GM12878 (cell line): ENCODE data around the gene MRPL37. TPM values are rescaled to one million over a fixed set of nuclear protein-coding genes. Genes with fewer than 3 reads are reported as not detected.

ENCODE experiments used
- ATAC-seq: fragments of 200-7000 bp; cut with Tn5 transposase; 3 replicates; pipeline ENCODE4 v1.9.1; 2020; ENCODE audit warnings: mild to moderate bottlenecking, moderate library complexity
- BruUV-seq: library from RNA; stranded (reverse); fragments of 400-500 nt; replicated peaks from 2 replicates; lab custom pipeline; 2021; lab: Mats Ljungman, UMichigan
- CTCF ChIA-PET: fragments of 300-600 bp; sonication (Branson Sonifier 250); formaldehyde crosslinking; extraction: SDS; loops from one replicate; lab custom pipeline; 2021; ENCODE audit warnings: inconsistent platforms; lab: Yijun Ruan, JAX
- POLR2A ChIA-PET: fragments of 350-600 bp; formaldehyde crosslinking; extraction: SDS; loops from one replicate; lab custom pipeline; 2021; ENCODE audit warnings: inconsistent platforms; lab: Charles Lee
- RAD21 ChIA-PET: fragments of 300-600 bp; sonication (Branson Sonifier 250); formaldehyde crosslinking; loops from one replicate; lab custom pipeline; 2023; ENCODE audit warnings: antibody characterized with exemption; ENCODE audit not compliant: unreplicated experiment; lab: Charles Lee
- SMC1A ChIA-PET: fragments of 300-600 bp; sonication (Branson Sonifier 250); formaldehyde crosslinking; loops from one replicate; lab custom pipeline; 2023; ENCODE audit not compliant: unreplicated experiment, uncharacterized antibody; lab: Charles Lee
- DNase-seq: peaks from one replicate; pipeline ENCODE4 v3.0.0-alpha.2; 2011; ENCODE audit warnings: low read depth, low spot score
- FAIRE-seq: peaks from 3 replicates; lab custom pipeline; 2011; peaks lifted over from hg19 to GRCh38; lab: Jason Lieb, UNC
- H2AFZ ChIP-seq: 2 replicates; pipeline ENCODE4 v1.6.0; 2011; ENCODE audit warnings: low read depth, low read length, control low read depth; ENCODE audit not compliant: control insufficient read depth
- H3K27ac ChIP-seq: 2 replicates; pipeline ENCODE4 v1.5.1; 2011; ENCODE audit warnings: control low read depth; ENCODE audit not compliant: control insufficient read depth, insufficient read depth
- H3K27me3 ChIP-seq, 2 experiments: replicated peaks in 1 of 2; 2 replicates each; pipeline versions ENCODE4 v1.6.0 to v1.6.1; 2011; ENCODE audit warnings: low read length in 1 of 2; ENCODE audit not compliant: control insufficient read depth in 2 of 2, insufficient read depth in 2 of 2
- H3K36me3 ChIP-seq, 2 experiments: 2 replicates each; pipeline ENCODE4 v1.5.1; 2011; ENCODE audit warnings: low read length in 1 of 2; ENCODE audit not compliant: control insufficient read depth in 2 of 2, insufficient read depth in 2 of 2
- H3K4me1 ChIP-seq: 2 replicates; pipeline ENCODE4 v1.6.1; 2011; ENCODE audit warnings: mild to moderate bottlenecking, low read length, moderate library complexity, mixed read lengths; ENCODE audit not compliant: control insufficient read depth, insufficient read depth
- H3K4me2 ChIP-seq: 2 replicates; pipeline ENCODE4 v1.6.0; 2011; ENCODE audit warnings: control low read depth; ENCODE audit not compliant: control insufficient read depth, insufficient read depth
- H3K4me3 ChIP-seq: fragments of 200-600 bp; sonication (generic); 2 replicates; pipeline ENCODE4 v1.5.1; 2016
- H3K79me2 ChIP-seq: 2 replicates; pipeline ENCODE4 v1.6.0; 2011; ENCODE audit warnings: low read length; ENCODE audit not compliant: control insufficient read depth, insufficient read depth
- H3K9ac ChIP-seq: 2 replicates; pipeline ENCODE4 v1.8.0; 2011; ENCODE audit warnings: low read length, control low read depth, mixed read lengths; ENCODE audit not compliant: control insufficient read depth, insufficient read depth
- H3K9me3 ChIP-seq: replicated peaks from 3 replicates; pipeline ENCODE4 v1.5.1; 2011; ENCODE audit warnings: mild to moderate bottlenecking, low read length; ENCODE audit not compliant: control insufficient read depth, insufficient read depth
- H4K20me1 ChIP-seq: 2 replicates; pipeline ENCODE4 v1.6.0; 2011; ENCODE audit not compliant: control insufficient read depth, insufficient read depth
- BCLAF1 ChIP-seq: fragments of 450-650 bp; IDR thresholded peaks from 2 replicates; pipeline ENCODE4 v1.6.1; 2017; ENCODE audit warnings: antibody characterized with exemption, mild to moderate bottlenecking, moderate library complexity
- CBX3 ChIP-seq: fragments of 200-600 bp; sonication (generic); IDR thresholded peaks from 2 replicates; pipeline ENCODE4 v1.6.1; 2016; ENCODE audit warnings: low read depth, borderline replicate concordance
- CREB1 ChIP-seq: IDR thresholded peaks from 2 replicates; pipeline ENCODE4 v1.6.1; 2012; ENCODE audit warnings: low read depth, mild to moderate bottlenecking, inconsistent platforms
- KLF5 ChIP-seq: fragments of 450-650 bp; IDR thresholded peaks from 2 replicates; pipeline ENCODE4 v1.6.1; 2014; ENCODE audit warnings: mild to moderate bottlenecking; ENCODE audit not compliant: partially characterized antibody
- MEF2A ChIP-seq: IDR thresholded peaks from 2 replicates; pipeline ENCODE4 v1.6.1; 2011; ENCODE audit warnings: low read depth, mild to moderate bottlenecking, low read length, moderate library complexity; ENCODE audit not compliant: insufficient read depth
- SMARCA5 ChIP-seq: fragments of 450-650 bp; IDR thresholded peaks from 2 replicates; pipeline ENCODE4 v1.6.1; 2017; ENCODE audit warnings: mild to moderate bottlenecking
- ZBTB33 ChIP-seq: fragments of 450-650 bp; IDR thresholded peaks from 2 replicates; pipeline ENCODE4 v1.6.1; 2017; ENCODE audit warnings: mild to moderate bottlenecking
- ZNF217 ChIP-seq: fragments of 450-650 bp; IDR thresholded peaks from 2 replicates; pipeline ENCODE4 v1.6.1; 2017; ENCODE audit warnings: antibody characterized with exemption, mild to moderate bottlenecking
- ZNF592 ChIP-seq: fragments of 450-650 bp; IDR thresholded peaks from 2 replicates; pipeline ENCODE4 v1.6.1; 2017; ENCODE audit warnings: mild to moderate bottlenecking, moderate library complexity
- WGBS: methylation state at CpG from one replicate; pipeline ENCODE4 v1.1.6; 2016; ENCODE audit warnings: low lambda C conversion rate; ENCODE audit not compliant: insufficient replicate concordance, insufficient coverage; ENCODE audit errors: missing lambda C conversion rate; 5-methylcytosine and 5-hydroxymethylcytosine counted together
- in situ Hi-C: fragments of 300-500 bp; cut with MboI; formaldehyde crosslinking; loops from 9 replicates; pipeline ENCODE4 v1.14.3; 2018; ENCODE audit warnings: mixed read lengths
- intact Hi-C: fragments of 100-400 bp; cut with micrococcal nuclease; formaldehyde crosslinking; loops from one replicate; pipeline ENCODE4 v1.14.2; 2022; ENCODE audit not compliant: unreplicated experiment
- polyA plus RNA-seq, 11 experiments: library from polyadenylated mRNA; depleted of rRNA in 4 of 11; unstranded in 6 of 11; stranded (reverse) in 5 of 11; fragments of >200 nt; fragmentation: Nextera tagmentation in 4 of 11; fragmentation: Illumina TruSeq in 1 of 11; extraction: Ambion mirVana in 4 of 11; extraction: Trizol in 1 of 11; gene quantifications; 1 replicate in 1 of 11; 2 replicates in 10 of 11; pipeline versions ENCODE4 v1.2.1 to v1.2.3, GENCODE V29; 2011 to 2016; ENCODE audit warnings: inconsistent platforms in 2 of 11, missing spikeins in 2 of 11, low read depth in 1 of 11
- total RNA-seq, 4 experiments: library from RNA; depleted of rRNA in 3 of 4; stranded (reverse); fragments of >200 nt in 3 of 4; fragmentation: Illumina TruSeq in 1 of 4; extraction: Trizol in 1 of 4; gene quantifications; 2 replicates each; pipeline versions ENCODE4 v1.2.1 to v1.2.3, GENCODE V29; 2013 to 2021

MRPL37 gene
- total and polyA plus RNA-seq, 10 of the 15 experiments (the other 5 are each of a cell fraction or from before 2014, with no cell fraction given): 41.4 to 217 (median 159) TPM

GRCh38 chr1:54234284-54234683 lies 34.3 kb downstream of the MRPL37 start:
- RAD21 ChIA-PET: no interaction called here
- H2AFZ ChIP-seq: no peak overlapping the region
- CTCF ChIA-PET: no interaction called here
- POLR2A ChIA-PET: no interaction called here
- 36% methylated on average over 2 of the region's 2 CpGs for WGBS
- H3K79me2 ChIP-seq: no peaks in the 10 kb centered on the region
- no peak overlapping the region for H3K4me2 ChIP-seq
- no peaks in the 10 kb centered on the region for H4K20me1 ChIP-seq
- H3K4me1 ChIP-seq: no peaks in the 10 kb centered on the region
- SMC1A ChIA-PET: no interaction called here
- FAIRE-seq: no peak
- intact Hi-C loops (no loop called here), in situ Hi-C loops (no loop called here)
- no peak for ATAC-seq
- no peak overlapping the region for H3K4me3 ChIP-seq
- H3K36me3 ChIP-seq: peaks cover 7 to 9% of the 10 kb centered on the region in 2 experiments; a peak in 3 of 4 replicates
- TF ChIP-seq ZNF592: no peak
- TF ChIP-seq ZNF217: no peak
- TF ChIP-seq SMARCA5: no peak
- no TSS peak for BruUV-seq
- H3K27ac ChIP-seq: no peak overlapping the region
- no peak for DNase-seq
- H3K9ac ChIP-seq: no peak overlapping the region
- no peaks in the 10 kb centered on the region for H3K9me3 ChIP-seq
- H3K27me3 ChIP-seq: no peaks in the 10 kb centered on the region

- ChIA-PET CTCF (no interaction called here), RAD21 (interaction anchor here (0.6 kb wide), 1 partner anchor 169 kb away, joined by 3 read pairs; the partner anchor contains the start of gene SSBP3), POLR2A (no interaction called here), SMC1A (no interaction called here)
- no peak for DNase-seq
- no TSS peak for BruUV-seq
- H3K4me1 ChIP-seq: no peaks in the 10 kb centered on the region
- no peak for ATAC-seq
- intact Hi-C loops: no loop called here
- no peak for FAIRE-seq
- H3K4me2 ChIP-seq: no peak overlapping the region
- in situ Hi-C loops: no loop called here
- no peaks in the 10 kb centered on the region for H3K79me2 ChIP-seq
- no peak overlapping the region for H3K27ac ChIP-seq
- WGBS: 95% methylated on average over 10 of the region's 10 CpGs
- H3K27me3 ChIP-seq: no peaks in the 10 kb centered on the region
- H3K4me3 ChIP-seq: no peak overlapping the region
- no peaks in the 10 kb centered on the region for H4K20me1 ChIP-seq
- no peaks in the 10 kb centered on the region for H3K9me3 ChIP-seq
- H2AFZ ChIP-seq: no peak overlapping the region
- H3K36me3 ChIP-seq: peaks cover 9 to 10% of the 10 kb centered on the region in 2 experiments; a peak in 3 of 4 replicates
- no peak overlapping the region for H3K9ac ChIP-seq
- no peak for TF ChIP-seq CREB1
- no peak for TF ChIP-seq KLF5
- no peak for TF ChIP-seq BCLAF1
- no peak for TF ChIP-seq ZBTB33
- no peak for TF ChIP-seq CBX3
- TF ChIP-seq MEF2A: no peak
Measured at GRCh38 chr1:54237586-54237985, 37.6 kb downstream of the MRPL37 start.
